ENCODE results near the gene NSD1.

NSD1 gene

GRCh38 chr5:177333420-177334154, 200.0 kb downstream of the NSD1 start:
- no peak for DNase-seq (ENCODE audit: low read depth, low spot score)
- no peak overlapping the region for H3K4me3 ChIP-seq (ENCODE audit: low read depth, low read length)
- no peak for TF ChIP-seq CTCF (IDR thresholded peaks at IDR 0.05; ENCODE audit: insufficient read depth, low read length, missing control alignments)
- ChIA-PET POLR2A (no interaction called here), CTCF (interaction anchor here (0.9 to 2.1 kb wide), 5 partner anchors 9 to 220 kb away, joined by 3 to 9 read pairs (median 3); no protein-coding TSS in a partner anchor)

GRCh38 chr5:177334155-177334551, 200.6 kb downstream of the NSD1 start:
- POLR2A ChIA-PET: no interaction called here
- no peak for TF ChIP-seq CTCF (IDR thresholded peaks at IDR 0.05; ENCODE audit: insufficient read depth, low read length, missing control alignments)
- CTCF ChIA-PET: interaction anchor here (0.9 to 2.1 kb wide), 3 partner anchors 9 to 221 kb away, joined by 3 to 9 read pairs (median 5); no protein-coding TSS in a partner anchor
- H3K4me3 ChIP-seq (ENCODE audit: low read depth, low read length): no peak overlapping the region
- DNase-seq (ENCODE audit: low read depth, low spot score): no peak

GRCh38 chr5:177334781-177335700, 201.5 kb downstream of the NSD1 start:
- POLR2A ChIA-PET: no interaction called here
- no peak overlapping the region for H3K4me3 ChIP-seq (ENCODE audit: low read depth, low read length)

GRCh38 chr5:177335701-177336065, 202.1 kb downstream of the NSD1 start:
- TF ChIP-seq CTCF (IDR thresholded peaks at IDR 0.05; ENCODE audit: insufficient read depth, low read length, missing control alignments): no peak
- CTCF ChIA-PET: interaction anchor here (1.0 to 1.5 kb wide), 6 partner anchors 9 to 224 kb away, joined by 3 to 5 read pairs (median 4); no protein-coding TSS in a partner anchor
- no peak overlapping the region for H3K4me3 ChIP-seq (ENCODE audit: low read depth, low read length)
- POLR2A ChIA-PET: no interaction called here
- DNase-seq (ENCODE audit: low read depth, low spot score): no peak

More at GRCh38 chr5:177334781-177335700, 201.5 kb downstream of the NSD1 start:
- no peak for DNase-seq (ENCODE audit: low read depth, low spot score)
- CTCF ChIA-PET: interaction anchor here (0.6 to 2.1 kb wide), 9 partner anchors 10 to 221 kb away, joined by 3 to 9 read pairs (median 3); no protein-coding TSS in a partner anchor
- no peak for TF ChIP-seq CTCF (IDR thresholded peaks at IDR 0.05; ENCODE audit: insufficient read depth, low read length, missing control alignments)

DNA sequence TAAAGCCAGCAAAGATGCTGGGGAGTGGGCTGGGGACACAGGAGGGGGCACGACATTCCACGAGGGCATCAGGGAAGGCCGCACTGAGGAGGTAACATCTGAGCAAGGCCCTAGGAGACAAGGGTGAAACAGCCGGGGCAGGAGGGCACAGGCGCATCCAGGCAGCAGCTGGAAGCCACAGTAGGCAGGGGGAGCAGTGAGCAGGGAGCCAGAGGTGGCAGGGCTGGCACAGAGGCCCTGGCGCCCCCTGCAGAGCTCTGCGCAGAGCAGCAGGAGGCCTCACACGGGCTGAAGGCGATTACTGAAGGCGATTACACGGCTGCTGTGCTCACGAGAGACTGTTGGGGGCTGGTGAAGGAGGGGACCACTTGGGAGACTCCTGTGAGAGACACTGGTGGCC, 202.5 kb downstream of the NSD1 start:
- POLR2A ChIA-PET: no interaction called here
- CTCF ChIA-PET: interaction anchor here (1.0 to 1.5 kb wide), 7 partner anchors 9 to 225 kb away, joined by 3 to 5 read pairs (median 4); no protein-coding TSS in a partner anchor
- H3K4me3 ChIP-seq (ENCODE audit: low read depth, low read length): no peak overlapping the region
- peak; percentile 49 for TF ChIP-seq CTCF (IDR thresholded peaks at IDR 0.05; ENCODE audit: insufficient read depth, low read length, missing control alignments)
- DNase-seq (ENCODE audit: low read depth, low spot score): no peak
